GM12874 (cell line): Measurements from ENCODE around the gene ABI3.
A peak's percentile ranks its signal among the peaks of the same experiment; 100 is the strongest.

Experiments used
- TF ChIP-seq, protein P1 (sequence below): IDR thresholded peaks from 2 replicates; pipeline ENCODE4 v1.5.1; 2011; ENCODE audit warnings: low read depth, mild to moderate bottlenecking, control low read depth, low read length, moderate library complexity; ENCODE audit not compliant: insufficient read depth

ABI3 gene

DNA sequence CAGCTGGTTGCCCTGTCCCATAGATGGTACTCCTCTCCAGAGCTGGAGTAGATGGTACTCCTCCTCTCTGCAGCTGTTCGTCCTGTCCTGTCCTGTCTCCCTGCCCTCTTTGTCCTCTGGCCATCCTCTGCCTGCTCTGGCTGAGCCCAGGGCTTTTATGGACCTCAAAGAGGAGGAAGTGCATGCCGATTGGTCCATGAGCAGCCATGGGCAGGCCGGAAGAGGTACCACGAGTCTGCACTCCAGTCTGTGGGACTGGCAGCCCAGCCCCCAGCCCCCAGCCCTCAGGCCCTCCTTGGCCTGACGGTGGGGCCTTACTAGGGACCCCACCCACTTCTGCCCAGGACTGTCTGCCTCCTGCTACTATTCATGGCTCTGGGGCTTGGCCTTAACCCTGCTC lies 27.2 kb upstream of the ABI3 start:
- TF ChIP-seq, protein P1, sequence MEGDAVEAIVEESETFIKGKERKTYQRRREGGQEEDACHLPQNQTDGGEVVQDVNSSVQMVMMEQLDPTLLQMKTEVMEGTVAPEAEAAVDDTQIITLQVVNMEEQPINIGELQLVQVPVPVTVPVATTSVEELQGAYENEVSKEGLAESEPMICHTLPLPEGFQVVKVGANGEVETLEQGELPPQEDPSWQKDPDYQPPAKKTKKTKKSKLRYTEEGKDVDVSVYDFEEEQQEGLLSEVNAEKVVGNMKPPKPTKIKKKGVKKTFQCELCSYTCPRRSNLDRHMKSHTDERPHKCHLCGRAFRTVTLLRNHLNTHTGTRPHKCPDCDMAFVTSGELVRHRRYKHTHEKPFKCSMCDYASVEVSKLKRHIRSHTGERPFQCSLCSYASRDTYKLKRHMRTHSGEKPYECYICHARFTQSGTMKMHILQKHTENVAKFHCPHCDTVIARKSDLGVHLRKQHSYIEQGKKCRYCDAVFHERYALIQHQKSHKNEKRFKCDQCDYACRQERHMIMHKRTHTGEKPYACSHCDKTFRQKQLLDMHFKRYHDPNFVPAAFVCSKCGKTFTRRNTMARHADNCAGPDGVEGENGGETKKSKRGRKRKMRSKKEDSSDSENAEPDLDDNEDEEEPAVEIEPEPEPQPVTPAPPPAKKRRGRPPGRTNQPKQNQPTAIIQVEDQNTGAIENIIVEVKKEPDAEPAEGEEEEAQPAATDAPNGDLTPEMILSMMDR: no peak

DNA sequence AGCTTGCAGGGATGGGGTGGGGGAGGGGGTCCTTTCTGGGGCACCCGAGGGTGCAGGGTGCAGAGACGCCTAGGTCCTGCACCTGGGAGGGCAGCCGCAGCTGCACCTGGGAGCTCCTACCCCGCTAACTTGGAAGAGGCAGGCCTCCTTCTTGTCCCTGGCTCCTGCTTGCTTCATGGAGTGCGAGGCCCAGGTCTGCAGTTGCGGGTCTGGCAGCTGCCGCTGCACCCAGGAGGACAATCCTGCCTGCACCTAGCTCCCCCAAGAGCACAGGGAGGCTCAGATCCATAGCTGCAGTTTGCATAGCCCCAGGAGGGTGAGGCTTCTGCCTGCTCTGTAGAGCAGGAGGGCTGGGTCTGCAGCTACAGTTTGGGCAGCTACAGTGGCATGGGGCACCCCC lies 26.7 kb upstream of the ABI3 start:
- TF ChIP-seq, protein P1: no peak

DNA sequence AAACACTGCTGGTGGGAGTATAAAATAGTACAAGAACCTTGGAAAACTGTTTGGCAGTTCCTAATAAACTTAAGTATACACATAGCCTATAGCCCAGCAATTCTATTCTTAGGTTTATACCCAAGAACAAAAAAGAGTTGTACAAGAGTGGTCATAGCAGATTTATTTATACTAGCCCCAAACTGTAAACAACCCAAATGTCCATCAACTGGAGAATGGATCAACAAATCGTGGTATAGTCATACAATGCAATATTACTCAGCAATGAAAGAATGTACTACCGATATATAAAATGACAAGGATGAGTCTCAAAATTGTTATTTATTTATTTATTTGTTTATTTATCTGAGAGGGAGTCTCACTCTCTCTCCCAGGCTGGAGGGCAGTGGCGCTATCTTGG lies 23.2 kb upstream of the ABI3 start:
- TF ChIP-seq, protein P1: no peak

DNA sequence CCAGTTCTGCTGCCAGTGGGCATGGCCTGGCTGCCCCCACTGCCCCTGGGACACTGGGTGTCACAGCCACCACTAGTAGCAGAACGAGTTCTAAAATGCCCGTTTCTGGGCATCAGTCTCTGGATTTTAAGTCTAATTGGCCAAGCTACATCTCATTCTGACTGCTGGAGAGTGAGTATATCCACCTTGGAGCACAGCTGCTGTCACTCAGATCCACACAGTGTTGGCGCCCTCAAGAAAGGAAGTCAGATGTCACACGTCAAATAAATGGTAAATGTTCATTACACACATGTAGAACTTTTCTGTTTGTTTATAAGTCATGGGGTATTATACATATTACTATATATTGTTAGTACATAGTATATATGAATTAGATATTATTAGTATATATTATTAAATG lies 19.6 kb upstream of the ABI3 start:
- TF ChIP-seq, protein P1: no peak

DNA sequence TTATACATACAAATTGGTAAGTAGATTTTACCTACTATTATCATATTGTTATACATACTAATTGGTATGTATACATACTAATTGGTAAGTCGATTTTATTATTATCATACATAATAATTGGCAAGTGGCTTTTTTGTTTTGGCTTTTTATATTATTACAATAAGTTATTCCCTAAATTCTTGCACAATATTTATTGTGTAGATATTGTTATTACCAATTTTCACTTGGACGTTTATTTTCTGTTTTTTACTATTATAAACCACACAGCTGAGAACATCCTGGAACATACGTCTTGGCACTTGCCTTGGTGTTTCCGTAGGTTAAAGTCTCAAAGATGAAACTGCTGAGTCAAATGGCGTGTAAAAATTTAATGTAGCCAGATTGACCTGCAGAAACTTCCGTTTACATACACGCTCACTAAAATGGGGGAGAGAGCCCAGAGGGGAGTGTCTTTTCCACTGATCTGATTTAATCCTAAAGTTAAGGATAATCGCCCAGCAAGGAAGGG lies 19.0 kb upstream of the ABI3 start:
- TF ChIP-seq, protein P1: no peak

DNA sequence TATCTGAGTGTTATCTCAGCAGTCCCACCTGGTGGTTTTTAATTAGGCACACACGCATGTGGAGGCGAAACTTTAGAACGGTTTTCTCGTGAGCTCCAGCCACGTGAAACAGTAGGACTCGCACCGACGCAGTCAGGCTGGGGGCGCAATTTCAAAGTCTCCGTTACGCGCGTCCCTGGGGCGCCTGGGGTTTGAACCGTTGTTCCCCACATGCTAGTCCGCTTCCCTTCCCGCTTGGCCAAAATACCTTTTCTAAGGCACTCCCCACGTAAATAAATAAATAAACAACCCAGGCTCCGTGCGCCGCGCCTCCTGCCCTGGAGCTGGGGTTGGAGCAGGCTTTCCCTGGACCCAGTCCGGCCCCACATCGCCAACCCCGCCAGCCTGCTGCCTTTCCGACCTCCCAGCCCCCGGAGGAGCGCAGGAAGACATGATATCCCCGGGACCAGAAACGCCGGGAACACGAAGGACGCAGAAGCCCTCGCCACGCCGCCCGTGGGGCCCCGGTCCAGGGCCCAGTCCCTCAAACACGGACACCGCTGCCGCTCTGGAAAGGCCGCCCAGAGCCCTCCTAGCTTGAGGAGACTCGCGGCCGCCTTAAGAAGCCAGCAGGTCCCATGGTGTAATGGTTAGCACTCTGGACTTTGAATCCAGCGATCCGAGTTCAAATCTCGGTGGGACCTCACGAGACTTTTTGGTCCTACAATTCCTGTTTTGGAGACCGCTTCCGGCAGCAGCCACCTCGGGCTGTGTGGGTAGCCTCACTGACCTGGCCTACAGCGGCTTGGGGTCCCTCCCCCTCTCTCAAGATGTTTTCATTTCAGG lies 18.4 kb upstream of the ABI3 start:
- TF ChIP-seq, protein P1: peak; percentile 48

DNA sequence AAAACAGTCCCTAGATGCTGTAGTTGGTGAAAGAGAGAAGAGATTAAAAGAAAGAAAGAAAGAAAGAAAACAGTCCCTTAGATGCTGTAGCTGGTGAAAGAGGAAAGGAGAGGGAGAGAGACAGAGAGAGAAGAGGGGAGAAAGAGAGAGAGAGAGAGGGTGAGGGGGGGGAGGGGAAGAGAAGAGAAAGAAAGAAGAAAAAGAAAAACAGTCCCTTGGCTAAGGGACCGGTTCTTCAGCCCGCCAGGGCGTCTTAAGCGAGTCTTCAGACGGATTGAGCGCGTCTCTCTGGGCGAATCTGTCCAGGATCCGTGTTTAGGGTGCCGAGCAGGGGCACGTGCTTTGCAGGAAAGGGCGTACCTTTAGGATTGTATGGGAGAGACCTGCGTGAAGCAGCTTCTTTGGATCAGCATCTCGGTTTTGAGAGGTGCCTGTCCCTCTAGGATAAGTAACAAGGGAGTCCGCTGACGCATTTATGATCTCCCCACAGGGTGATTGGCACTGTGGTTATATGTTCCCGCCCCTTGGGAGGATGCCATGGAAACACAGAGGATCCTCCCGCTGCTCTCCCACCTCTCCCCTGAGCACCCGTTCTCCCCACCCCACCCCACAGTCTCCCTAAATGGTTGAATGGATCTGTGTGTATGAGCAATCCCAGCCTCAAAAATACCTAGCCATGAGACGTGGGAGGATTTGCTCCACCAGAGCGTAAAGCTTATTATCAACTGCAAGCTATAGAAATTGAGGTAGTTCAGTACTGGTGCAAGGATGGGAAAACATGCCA lies 16.8 kb upstream of the ABI3 start:
- TF ChIP-seq, protein P1: no peak
